Hippocampal formation (tissue), 2 donors: ENCODE measurements around the gene CCDC51.

Experiments
- DNase-seq, 2 donors: peaks; one replicate each; lab custom pipeline; 2025; lab: John Stamatoyannopoulos, UW

The CCDC51 gene

GRCh38 chr3:48434591-48435222 is 5.2 kb downstream of the CCDC51 start:
- DNase-seq: no peak

- DNase-seq: no peak
These were observed 6.3 kb downstream of the CCDC51 start for GRCh38 chr3:48433472-48434118.

- DNase-seq: no peak
These were observed 7.2 kb downstream of the CCDC51 start for GRCh38 chr3:48432411-48433371.

- no peak for DNase-seq
These were observed 8.5 kb downstream of the CCDC51 start for GRCh38 chr3:48431224-48432029.

GRCh38 chr3:48430708-48431101 is 9.2 kb downstream of the CCDC51 start:
- no peak for DNase-seq

- DNase-seq: no peak
These were observed 9.8 kb downstream of the CCDC51 start, which contains the start of gene PLXNB1 for GRCh38 chr3:48429960-48430707. Gene PLXNB1, minus strand, starts transcription at chr3:48430086. Its CDS starts 5,475 bp downstream, at chr3:48424611.

- DNase-seq: peak; percentile 77 to 83
These were observed 10.5 kb downstream of the CCDC51 start for GRCh38 chr3:48429317-48429959.

- DNase-seq: peak in 1 of 2 donors; percentile 64
These were observed 11.2 kb downstream of the CCDC51 start for GRCh38 chr3:48428572-48429316.

- no peak for DNase-seq
These were observed 11.8 kb downstream of the CCDC51 start for GRCh38 chr3:48428088-48428571.

GRCh38 chr3:48427630-48427962 is 12.3 kb downstream of the CCDC51 start:
- DNase-seq: no peak

- DNase-seq: peak; percentile 38 to 52
These were observed 12.8 kb downstream of the CCDC51 start for GRCh38 chr3:48426944-48427629.

GRCh38 chr3:48426401-48426909 is 13.5 kb downstream of the CCDC51 start:
- peak; percentile 93 to 95 for DNase-seq

GRCh38 chr3:48425281-48425812 is 14.6 kb downstream of the CCDC51 start:
- peak; percentile 41 to 66 for DNase-seq

- DNase-seq: no peak
These were observed 15.8 kb downstream of the CCDC51 start for GRCh38 chr3:48423883-48424695.

GRCh38 chr3:48423241-48423882 is 16.6 kb downstream of the CCDC51 start:
- peak; percentile 32 to 45 for DNase-seq

- DNase-seq: no peak
These were observed 17.2 kb downstream of the CCDC51 start for GRCh38 chr3:48422681-48423080.

- no peak for DNase-seq
These were observed 17.6 kb downstream of the CCDC51 start for GRCh38 chr3:48422272-48422671.
